AG09309 (cell line): ENCODE results near the gene BLVRB.
A peak's percentile ranks its signal among the peaks of the same experiment; 100 is the strongest.
"Not testable (repeated sequence)": the region's sequence is repeated elsewhere in the genome, so short reads cannot be mapped to it uniquely, and the experiment has no call there.

Experiments
- DNase-seq: peaks from one replicate; pipeline ENCODE4 v3.0.0-alpha.2; 2010; ENCODE audit warnings: low read depth
- H3K4me3 ChIP-seq: 2 replicates; pipeline ENCODE4 v1.5.1; 2011; ENCODE audit warnings: mild to moderate bottlenecking, low read depth, low read length, moderate library complexity; ENCODE audit not compliant: control insufficient read depth
- TF ChIP-seq, protein P1 (sequence below): IDR thresholded peaks from 2 replicates; pipeline ENCODE4 v1.5.1; 2011; ENCODE audit warnings: mild to moderate bottlenecking, low read depth, low read length, inconsistent platforms; ENCODE audit not compliant: insufficient read depth, control insufficient read depth; ENCODE audit errors: missing control alignments

BLVRB gene

DNA sequence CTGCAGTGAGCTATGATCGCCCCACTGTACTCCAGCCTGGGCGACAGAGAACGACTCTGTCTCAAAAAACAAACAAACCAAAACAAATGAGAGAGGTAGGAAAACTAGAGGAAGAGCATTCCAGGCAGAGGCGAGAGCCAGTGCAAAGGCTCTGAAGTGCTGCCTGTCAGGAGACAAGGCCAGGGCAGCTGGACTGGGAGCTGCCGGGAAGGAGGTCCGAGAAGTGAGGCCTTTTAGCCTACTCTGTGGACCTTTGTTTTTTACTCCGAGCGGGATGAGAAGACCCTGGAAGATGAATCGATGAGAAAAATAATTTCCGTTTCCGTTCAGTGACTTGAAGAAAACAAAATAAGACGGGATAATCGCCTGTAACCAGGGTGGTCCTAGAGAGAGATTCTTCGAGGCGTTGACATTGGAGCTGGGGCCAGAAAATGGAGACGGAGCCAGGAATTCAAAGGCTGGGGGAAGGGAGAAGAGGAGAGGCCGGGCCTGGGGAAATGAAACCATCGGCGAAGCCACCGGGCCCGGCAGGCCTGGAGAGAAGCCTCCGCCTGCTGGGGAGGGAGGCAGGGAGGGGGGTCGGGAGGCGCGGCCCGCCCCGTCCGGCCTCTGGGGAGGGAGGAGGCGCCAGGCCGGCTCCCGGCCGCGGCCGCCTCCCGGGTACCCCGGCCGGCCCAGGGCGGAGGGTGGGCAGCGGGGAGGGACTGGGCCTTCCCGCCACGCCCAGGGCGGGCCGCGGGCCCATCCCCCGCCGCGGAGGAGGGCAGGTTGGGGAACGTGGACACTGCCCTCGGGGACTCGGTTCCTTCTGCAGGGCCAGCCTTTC, 31.9 kb downstream of the BLVRB start:
- H3K4me3 ChIP-seq = peak overlapping the region; percentile 39
- DNase-seq = peak; percentile 66

DNA sequence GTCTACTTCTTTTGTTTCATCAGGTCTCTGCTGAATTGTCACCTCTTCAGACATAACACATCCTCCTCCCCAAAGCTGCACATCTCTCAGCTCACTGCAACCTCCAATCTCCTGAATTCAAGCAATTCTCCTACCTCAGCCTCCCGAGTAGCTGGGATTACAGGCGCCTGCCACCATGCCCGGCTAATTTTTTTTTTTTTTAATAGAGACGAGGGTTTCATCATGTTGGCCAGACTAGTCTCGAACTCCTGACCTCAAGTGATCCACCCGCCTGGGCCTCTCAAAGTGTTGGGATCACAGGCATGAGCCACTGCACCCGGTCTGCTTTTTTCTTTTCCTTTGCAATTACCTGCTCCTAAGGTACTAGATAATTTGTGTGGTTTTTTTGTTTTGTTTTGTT, 32.8 kb downstream of the BLVRB start:
- DNase-seq = not testable (repeated sequence)
- peak overlapping the region; percentile 39 for H3K4me3 ChIP-seq

More for the DNA sequence above, 31.9 kb downstream of the BLVRB start:
- TF ChIP-seq, protein P1, sequence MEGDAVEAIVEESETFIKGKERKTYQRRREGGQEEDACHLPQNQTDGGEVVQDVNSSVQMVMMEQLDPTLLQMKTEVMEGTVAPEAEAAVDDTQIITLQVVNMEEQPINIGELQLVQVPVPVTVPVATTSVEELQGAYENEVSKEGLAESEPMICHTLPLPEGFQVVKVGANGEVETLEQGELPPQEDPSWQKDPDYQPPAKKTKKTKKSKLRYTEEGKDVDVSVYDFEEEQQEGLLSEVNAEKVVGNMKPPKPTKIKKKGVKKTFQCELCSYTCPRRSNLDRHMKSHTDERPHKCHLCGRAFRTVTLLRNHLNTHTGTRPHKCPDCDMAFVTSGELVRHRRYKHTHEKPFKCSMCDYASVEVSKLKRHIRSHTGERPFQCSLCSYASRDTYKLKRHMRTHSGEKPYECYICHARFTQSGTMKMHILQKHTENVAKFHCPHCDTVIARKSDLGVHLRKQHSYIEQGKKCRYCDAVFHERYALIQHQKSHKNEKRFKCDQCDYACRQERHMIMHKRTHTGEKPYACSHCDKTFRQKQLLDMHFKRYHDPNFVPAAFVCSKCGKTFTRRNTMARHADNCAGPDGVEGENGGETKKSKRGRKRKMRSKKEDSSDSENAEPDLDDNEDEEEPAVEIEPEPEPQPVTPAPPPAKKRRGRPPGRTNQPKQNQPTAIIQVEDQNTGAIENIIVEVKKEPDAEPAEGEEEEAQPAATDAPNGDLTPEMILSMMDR = no peak

DNA sequence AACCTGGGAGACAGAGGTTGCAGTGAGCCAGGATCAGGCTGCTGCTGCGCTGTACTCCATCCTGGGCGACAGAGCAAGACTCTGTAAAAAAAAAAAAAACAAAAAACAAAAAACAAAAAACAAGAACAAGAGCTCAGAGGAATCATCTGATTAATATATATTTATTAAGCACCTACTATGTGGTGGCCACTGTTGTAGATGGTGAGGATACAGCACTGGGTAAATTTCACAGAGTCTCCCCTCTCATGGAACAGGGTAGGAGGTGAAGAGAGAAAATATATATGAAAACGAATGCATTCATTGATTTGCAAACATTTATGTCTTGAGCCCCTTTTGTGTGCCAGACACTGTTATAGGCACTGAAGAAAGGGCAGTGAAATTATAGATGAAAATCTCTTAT, 33.8 kb downstream of the BLVRB start:
- no peak for DNase-seq
- TF ChIP-seq, protein P1 = no peak
- no peak overlapping the region for H3K4me3 ChIP-seq

DNA sequence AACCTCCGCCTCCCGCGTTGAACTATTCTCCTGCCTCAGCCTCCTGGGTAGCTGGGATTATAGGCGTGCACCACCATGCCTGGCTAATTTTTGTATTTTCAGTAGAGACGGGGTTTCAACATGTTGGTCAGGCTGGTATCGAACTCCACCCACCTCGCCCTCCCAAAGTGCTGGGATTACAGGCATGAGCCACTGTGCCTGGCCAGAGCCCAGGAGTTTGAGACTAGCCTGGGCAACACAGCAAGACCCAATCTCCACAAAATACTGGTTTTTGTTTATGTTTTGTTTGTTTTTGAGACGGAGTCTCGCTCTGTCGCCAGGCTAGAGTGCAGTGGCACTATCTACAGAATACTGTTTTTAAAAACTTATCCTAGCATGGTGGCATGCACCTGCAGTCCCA, 35.3 kb downstream of the BLVRB start:
- not testable (repeated sequence) for H3K4me3 ChIP-seq, DNase-seq

DNA sequence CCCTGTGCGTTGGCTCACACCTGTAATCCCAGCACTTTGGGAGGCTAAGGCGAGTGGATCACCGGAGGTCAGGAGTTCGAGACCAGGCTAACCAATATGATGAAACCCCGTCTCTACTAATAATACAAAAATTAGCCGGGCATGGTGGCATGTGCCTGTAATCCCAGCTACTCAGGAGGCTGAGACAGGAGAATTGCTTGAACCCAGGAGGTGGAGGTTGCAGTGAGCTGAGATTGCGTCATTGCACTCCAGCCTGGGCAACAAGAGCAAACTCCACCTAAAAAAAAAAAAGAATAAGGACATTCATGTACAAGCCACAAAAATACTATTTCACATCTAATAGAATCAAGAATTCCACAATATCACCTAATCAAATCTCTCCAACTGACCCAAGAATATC, 37.3 kb downstream of the BLVRB start:
- not testable (repeated sequence) for H3K4me3 ChIP-seq, DNase-seq

DNA sequence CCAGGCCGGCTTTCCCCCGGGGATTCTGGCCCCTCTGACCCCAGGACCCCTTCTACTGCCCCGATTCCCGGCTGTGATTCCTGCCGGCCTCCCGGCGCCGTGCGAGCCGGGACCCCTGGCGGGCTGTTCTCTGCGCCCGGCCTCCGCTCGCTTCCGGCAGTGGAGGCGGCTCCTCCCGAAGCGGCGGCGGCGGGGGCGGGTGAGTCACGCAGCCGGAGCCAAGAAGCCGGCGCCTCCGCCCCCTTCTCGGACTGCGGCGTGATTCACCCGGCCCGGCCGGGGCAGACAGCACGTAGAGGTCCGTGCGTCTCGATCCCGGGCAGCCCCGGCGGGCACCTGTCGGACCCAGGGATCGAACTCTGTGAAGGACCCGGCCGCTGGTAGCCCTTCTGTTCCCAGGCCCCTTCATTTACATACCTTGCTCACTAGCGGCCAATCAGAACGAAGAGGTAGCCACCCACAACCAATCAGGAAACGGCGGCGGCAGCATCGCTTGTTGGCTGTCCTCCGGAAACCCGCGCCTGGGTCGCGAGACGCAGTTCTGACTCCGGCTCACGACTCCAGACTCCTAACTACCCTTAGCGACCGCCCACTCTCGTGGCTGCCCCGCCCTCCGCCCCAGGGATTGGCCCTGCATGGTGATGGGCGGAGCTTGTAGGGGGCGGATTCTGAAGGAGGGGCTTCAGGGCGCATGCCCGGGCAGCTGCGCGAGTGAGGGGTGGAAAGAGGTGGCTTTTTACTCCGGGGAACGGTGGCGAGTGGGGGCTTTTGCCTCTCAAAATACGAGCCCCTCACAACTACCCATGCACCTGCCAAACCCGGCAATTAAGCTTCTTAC, 39.9 kb downstream of the BLVRB start, which contains the start of gene SERTAD1:
TSS of gene SERTAD1 (minus strand) at position 543 of the 838 bp plus-strand sequence. CDS start 2,446 bp downstream, outside the sequence.
- DNase-seq = peak; percentile 95
- TF ChIP-seq, protein P1 = peak; percentile 63
- H3K4me3 ChIP-seq = peak within 1 kb of the TSS; percentile 90

DNA sequence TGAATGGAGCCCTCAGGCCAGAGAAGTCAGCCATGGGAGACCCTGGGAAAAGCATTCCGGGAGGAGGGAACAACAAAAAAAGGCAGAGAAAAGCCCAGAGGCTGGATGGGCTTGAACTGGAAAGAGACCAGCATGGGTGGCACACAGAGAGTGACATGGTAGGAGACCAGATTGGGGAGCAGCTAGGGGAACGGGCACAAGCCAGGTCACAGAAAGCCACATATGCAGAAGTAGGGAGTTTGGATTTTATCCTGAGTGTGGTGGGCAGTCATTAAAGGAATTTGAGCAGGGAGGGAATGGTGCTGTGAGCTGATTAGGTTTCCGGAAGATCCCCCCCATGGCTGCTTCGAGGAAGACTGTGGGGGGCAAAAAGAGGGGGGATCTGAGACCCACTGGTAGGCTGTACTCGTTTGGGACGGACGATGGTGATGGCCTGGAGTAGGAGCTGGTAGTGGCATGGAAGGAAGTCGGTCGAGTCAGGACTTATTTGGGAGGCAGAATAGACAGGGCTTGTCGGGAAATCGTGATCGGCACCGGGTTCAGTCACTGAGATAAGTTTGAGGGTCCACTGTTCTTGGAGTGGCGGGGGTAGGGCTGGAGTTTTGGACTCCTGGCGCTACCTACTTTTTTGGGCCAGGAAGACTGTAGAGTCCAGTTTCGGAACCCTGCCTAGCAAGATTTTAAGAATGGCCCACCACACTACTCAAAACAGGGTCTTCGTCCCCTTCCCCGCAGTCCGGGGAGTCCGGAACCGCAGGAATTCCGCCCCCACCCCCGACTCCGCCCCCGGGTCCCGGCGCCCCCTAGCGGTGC, 40.7 kb downstream of the BLVRB start:
- TF ChIP-seq, protein P1 = no peak
- peak overlapping the region; percentile 90 for H3K4me3 ChIP-seq
- DNase-seq = no peak
